ENCODE results near the gene TRAM2. TPM values are rescaled to one million over a fixed set of nuclear protein-coding genes. Genes with fewer than 3 reads are reported as not detected.

Gene TRAM2
- total and polyA plus RNA-seq, 3 donors from 2014 or later = 21.1 to 34.7 (median 26.1) TPM

GRCh38 chr6:52591832-52592231, 15.0 kb upstream of the TRAM2 start:
- TF ChIP-seq CTCF (IDR thresholded peaks at IDR 0.05) = no peak
- TF ChIP-seq POLR2A (IDR thresholded peaks at IDR 0.05) = no peak
- DNase-seq = no peak
- intact Hi-C loops (cut with DNase I; ENCODE audit: low total_unique reads) = loop anchor here (10.0 kb wide), 1 partner anchor 177 kb away; no protein-coding TSS in a partner anchor
- no peak overlapping the region for H3K27ac ChIP-seq
- 95 to 97% methylated on average over 1 of the region's 1 CpG for WGBS, 2 donors
- peaks cover 27% of the 10 kb centered on the region for H3K4me1 ChIP-seq
- H3K9me3 ChIP-seq = no peaks in the 10 kb centered on the region
- H3K36me3 ChIP-seq (ENCODE audit: low read depth, missing control alignments) = no peaks in the 10 kb centered on the region
- H3K27me3 ChIP-seq = no peaks in the 10 kb centered on the region
- no peak overlapping the region for H3K4me3 ChIP-seq

DNA sequence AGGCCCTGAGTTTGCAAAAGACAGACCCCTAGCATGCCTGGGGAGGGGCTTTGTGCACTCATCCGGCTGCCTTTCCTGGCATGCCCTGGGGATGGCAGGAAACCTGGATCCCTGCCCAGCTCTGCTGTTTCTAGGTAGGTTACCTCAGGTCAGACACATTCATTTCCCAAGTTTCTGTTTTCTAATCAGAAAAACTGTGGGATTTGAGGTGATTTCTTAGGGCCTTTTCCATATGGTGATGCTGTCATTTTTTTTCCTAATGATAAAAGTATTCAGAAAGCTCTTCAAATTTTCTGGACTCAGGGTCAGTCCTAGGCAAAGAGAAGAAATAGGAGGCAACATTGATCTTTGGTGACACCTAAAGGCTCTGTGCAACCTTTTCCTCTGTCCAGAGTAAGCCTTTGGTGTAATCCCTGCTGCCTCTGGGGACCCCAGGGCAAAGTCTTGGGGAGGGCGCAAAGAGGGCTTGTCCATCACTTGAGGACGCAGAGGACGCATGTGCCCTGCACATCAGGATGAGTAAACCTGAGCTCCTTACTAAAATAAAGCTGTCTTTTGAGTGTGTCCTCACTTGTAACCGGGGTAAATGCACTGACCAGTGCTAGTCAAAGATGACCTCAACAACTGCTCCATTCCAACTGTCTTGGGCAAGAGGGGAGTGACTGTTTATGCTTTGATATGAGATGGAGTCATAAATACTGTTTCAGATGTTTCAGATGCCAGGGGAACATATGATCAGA, 13.5 kb upstream of the TRAM2 start:
- Histone ChIP-seq H3K9me3 (no peaks in the 10 kb centered on the region), H3K27me3 (no peaks in the 10 kb centered on the region), H3K36me3 (ENCODE audit: low read depth, missing control alignments) (no peaks in the 10 kb centered on the region), H3K27ac (no peak overlapping the region), H3K4me1 (peaks cover 15% of the 10 kb centered on the region), H3K4me3 (no peak overlapping the region)
- WGBS, 2 donors = 76 to 85% methylated on average over 5 of the region's 5 CpGs
- no peak for TF ChIP-seq POLR2A (IDR thresholded peaks at IDR 0.05)
- intact Hi-C loops (cut with DNase I; ENCODE audit: low total_unique reads) = loop anchor here (10.0 kb wide), 1 partner anchor 176 kb away; no protein-coding TSS in a partner anchor
- DNase-seq = peak; percentile 62

DNA sequence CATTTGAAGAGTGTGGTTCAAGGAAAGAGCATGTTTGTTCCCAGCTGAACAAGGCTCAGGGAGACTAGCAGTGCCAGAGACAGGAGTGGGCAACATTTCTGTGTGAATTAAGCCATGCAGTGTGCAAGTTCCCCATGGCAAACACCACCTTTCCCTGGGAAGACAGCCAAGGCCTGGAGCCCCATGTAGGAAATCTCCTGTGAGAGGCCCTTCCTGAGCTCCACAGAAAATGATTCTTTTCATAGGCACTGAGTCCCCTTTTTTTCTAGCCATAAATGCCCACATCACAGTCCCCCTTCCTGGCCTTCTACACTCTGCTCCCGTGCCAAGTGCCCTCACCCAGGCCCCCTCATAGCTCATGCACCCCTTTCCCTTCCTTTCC, 11.8 kb upstream of the TRAM2 start:
- Histone ChIP-seq H3K27ac (no peak overlapping the region), H3K4me1 (peaks cover 3% of the 10 kb centered on the region), H3K27me3 (no peaks in the 10 kb centered on the region), H3K9me3 (no peaks in the 10 kb centered on the region), H3K36me3 (ENCODE audit: low read depth, missing control alignments) (no peaks in the 10 kb centered on the region), H3K4me3 (no peak overlapping the region)
- TF ChIP-seq CTCF (IDR thresholded peaks at IDR 0.05) = no peak
- TF ChIP-seq POLR2A (IDR thresholded peaks at IDR 0.05) = no peak
- 71 to 77% methylated on average over 1 of the region's 1 CpG for WGBS, 2 donors
- intact Hi-C loops (cut with DNase I; ENCODE audit: low total_unique reads) = no loop called here
- DNase-seq = no peak

GRCh38 chr6:52588087-52588709, 11.3 kb upstream of the TRAM2 start:
- H3K9me3 ChIP-seq = no peaks in the 10 kb centered on the region
- no peak for DNase-seq
- H3K27me3 ChIP-seq = no peaks in the 10 kb centered on the region
- H3K4me3 ChIP-seq = no peak overlapping the region
- no peak overlapping the region for H3K27ac ChIP-seq
- peaks cover 3% of the 10 kb centered on the region for H3K4me1 ChIP-seq
- intact Hi-C loops (cut with DNase I; ENCODE audit: low total_unique reads) = no loop called here
- TF ChIP-seq POLR2A (IDR thresholded peaks at IDR 0.05) = no peak
- TF ChIP-seq CTCF (IDR thresholded peaks at IDR 0.05) = no peak
- WGBS, 2 donors = 60 to 70% methylated on average over 8 of the region's 8 CpGs
- no peaks in the 10 kb centered on the region for H3K36me3 ChIP-seq (ENCODE audit: low read depth, missing control alignments)

GRCh38 chr6:52587001-52587400, 10.1 kb upstream of the TRAM2 start:
- DNase-seq = no peak
- Histone ChIP-seq H3K36me3 (ENCODE audit: low read depth, missing control alignments) (no peaks in the 10 kb centered on the region), H3K4me3 (no peak overlapping the region), H3K9me3 (no peaks in the 10 kb centered on the region), H3K27me3 (no peaks in the 10 kb centered on the region), H3K27ac (no peak overlapping the region), H3K4me1 (peaks cover 3% of the 10 kb centered on the region)
- TF ChIP-seq POLR2A (IDR thresholded peaks at IDR 0.05) = no peak
- TF ChIP-seq CTCF (IDR thresholded peaks at IDR 0.05) = no peak
- 95 to 97% methylated on average over 3 of the region's 3 CpGs for WGBS, 2 donors
- intact Hi-C loops (cut with DNase I; ENCODE audit: low total_unique reads) = no loop called here

Measured in testis (tissue), 3 donors.